Measurements from ENCODE around the gene EIF5B.
"Not testable (repeated sequence)": the region's sequence is repeated elsewhere in the genome, so short reads cannot be mapped to it uniquely, and the experiment has no call there.

The EIF5B gene

GRCh38 chr2:99337113-99338028, at the start of gene EIF5B:
TSS of gene EIF5B (plus strand) at chr2:99337389. CDS start at chr2:99337555, 166 bp downstream.
- TF ChIP-seq FOXA1 (IDR thresholded peaks at IDR 0.05) = no peak
- TF ChIP-seq TARDBP (IDR thresholded peaks at IDR 0.05) = peak; percentile 83
- TF ChIP-seq PKNOX1 (IDR thresholded peaks at IDR 0.05) = 0 out of 2 replicates have a peak, but pooled peaks have one; percentile 19
- peak; percentile 90 for TF ChIP-seq L3MBTL2 (conservative IDR thresholded peaks at IDR 0.05)
- no peak for TF ChIP-seq ARNT (IDR thresholded peaks at IDR 0.05)
- no peak for TF ChIP-seq HDGF (IDR thresholded peaks at IDR 0.05; ENCODE audit: borderline replicate concordance)
- peak; percentile 89 for DNase-seq (ENCODE audit: extremely low spot score)
- ChIA-PET CTCF (interaction anchor here (0.5 to 1.4 kb wide), 8 partner anchors 13 to 731 kb away, joined by 3 to 5 read pairs (median 3); partner anchors contain the start of gene REV1), POLR2A (interaction anchor here (0.5 to 3.2 kb wide), 21 partner anchors 9 to 984 kb away, joined by 3 to 22 read pairs (median 4); partner anchors contain the start of genes LIPT1, MITD1, MRPL30 and REV1)

GRCh38 chr2:99297994-99298393, 39.2 kb upstream of the EIF5B start:
- ChIA-PET CTCF (no interaction called here), POLR2A (no interaction called here)
- DNase-seq (ENCODE audit: extremely low spot score) = no peak
- no peak for TF ChIP-seq FOXM1 (IDR thresholded peaks at IDR 0.05; ENCODE audit: borderline replicate concordance)

GRCh38 chr2:99299580-99299979, 37.6 kb upstream of the EIF5B start:
- CTCF ChIA-PET = no interaction called here
- DNase-seq (ENCODE audit: extremely low spot score) = no peak
- TF ChIP-seq CTBP1 (IDR thresholded peaks at IDR 0.05; ENCODE audit: borderline replicate concordance) = no peak
- TF ChIP-seq BHLHE40 (IDR thresholded peaks at IDR 0.05; ENCODE audit: borderline replicate concordance) = no peak
- TF ChIP-seq LEF1 (IDR thresholded peaks at IDR 0.05; ENCODE audit: borderline replicate concordance) = no peak
- no peak for TF ChIP-seq ARNT (IDR thresholded peaks at IDR 0.05)
- TF ChIP-seq SUZ12 (IDR thresholded peaks at IDR 0.05) = no peak
- TF ChIP-seq ELF4 (IDR thresholded peaks at IDR 0.05) = no peak
- TF ChIP-seq FOXK2 (IDR thresholded peaks at IDR 0.05) = no peak
- TF ChIP-seq PKNOX1 (IDR thresholded peaks at IDR 0.05) = no peak
- no peak for TF ChIP-seq NFRKB (IDR thresholded peaks at IDR 0.05)
- TF ChIP-seq FOXA1 (IDR thresholded peaks at IDR 0.05) = no peak
- TF ChIP-seq TARDBP (IDR thresholded peaks at IDR 0.05) = no peak
- no peak for TF ChIP-seq ZNF384 (IDR thresholded peaks at IDR 0.05)
- no peak for TF ChIP-seq HDGF (IDR thresholded peaks at IDR 0.05; ENCODE audit: borderline replicate concordance)
- TF ChIP-seq L3MBTL2 (conservative IDR thresholded peaks at IDR 0.05) = no peak
- TF ChIP-seq SP1 (IDR thresholded peaks at IDR 0.05) = no peak
- POLR2A ChIA-PET = no interaction called here

- POLR2A ChIA-PET; CTCF ChIA-PET; DNase-seq (ENCODE audit: extremely low spot score): not testable (repeated sequence)
These were observed 36.1 kb upstream of the EIF5B start, which contains the start of gene LYG1 for GRCh38 chr2:99301097-99301496. TSS of gene LYG1 (minus strand) at chr2:99301197. CDS start at chr2:99295670, 5,527 bp downstream.

GRCh38 chr2:99317161-99317872, 19.9 kb upstream of the EIF5B start:
- TF ChIP-seq ELF4 (IDR thresholded peaks at IDR 0.05) (no peak), BHLHE40 (IDR thresholded peaks at IDR 0.05; ENCODE audit: borderline replicate concordance) (no peak), NFRKB (IDR thresholded peaks at IDR 0.05) (no peak)
- ChIA-PET POLR2A (no interaction called here), CTCF (no interaction called here)
- DNase-seq (ENCODE audit: extremely low spot score) = no peak

GRCh38 chr2:99317873-99318200, 19.4 kb upstream of the EIF5B start:
- POLR2A ChIA-PET; DNase-seq (ENCODE audit: extremely low spot score); CTCF ChIA-PET: not testable (repeated sequence)

GRCh38 chr2:99325384-99325783, 11.8 kb upstream of the EIF5B start:
- ChIA-PET POLR2A (interaction anchor here (4.7 kb wide), 1 partner anchor 11 kb away, joined by 22 read pairs; the partner anchor contains the start of genes EIF5B and TXNDC9), CTCF (interaction anchor here (1.3 kb wide), 1 partner anchor 12 kb away, joined by 3 read pairs; the partner anchor contains the start of gene EIF5B)
- no peak for DNase-seq (ENCODE audit: extremely low spot score)
- no peak for TF ChIP-seq SP1 (IDR thresholded peaks at IDR 0.05)
- TF ChIP-seq ARNT (IDR thresholded peaks at IDR 0.05) = no peak
- TF ChIP-seq L3MBTL2 (conservative IDR thresholded peaks at IDR 0.05) = no peak
- TF ChIP-seq LEF1 (IDR thresholded peaks at IDR 0.05; ENCODE audit: borderline replicate concordance) = no peak
- TF ChIP-seq FOXK2 (IDR thresholded peaks at IDR 0.05) = no peak
- no peak for TF ChIP-seq HDGF (IDR thresholded peaks at IDR 0.05; ENCODE audit: borderline replicate concordance)
- no peak for TF ChIP-seq FOXM1 (IDR thresholded peaks at IDR 0.05; ENCODE audit: borderline replicate concordance)
- no peak for TF ChIP-seq FOXA1 (IDR thresholded peaks at IDR 0.05)
